Caco-2 (cell line): ENCODE data around the gene GNAQ. TPM values are rescaled to one million over a fixed set of nuclear protein-coding genes. Genes with fewer than 3 reads are reported as not detected.
A peak's percentile ranks its signal among the peaks of the same experiment; 100 is the strongest.

Source experiments
- BruUV-seq: library from RNA; stranded (reverse); fragments of 400-500 nt; replicated peaks from 2 replicates; lab custom pipeline; 2021; lab: Mats Ljungman, UMichigan
- CTCF ChIA-PET: fragments of 300-600 bp; sonication (Branson Sonifier 250); formaldehyde crosslinking; loops from one replicate; lab custom pipeline; 2022; ENCODE audit warnings: antibody characterized with exemption; lab: Charles Lee
- POLR2A ChIA-PET: fragments of 300-600 bp; sonication (Branson Sonifier 250); formaldehyde crosslinking; loops from one replicate; lab custom pipeline; 2022; ENCODE audit warnings: antibody characterized with exemption; lab: Charles Lee
- DNase-seq, 2 experiments: peaks; one replicate each; pipeline versions ENCODE4 v3.0.0 to v3.0.0-alpha.2; 2020 to 2022
- H3K27me3 ChIP-seq: replicated peaks from 2 replicates; pipeline ENCODE4 v1.6.0; 2011; ENCODE audit warnings: low read length; ENCODE audit not compliant: control insufficient read depth, insufficient read depth
- H3K36me3 ChIP-seq: 2 replicates; pipeline ENCODE4 v1.5.1; 2011; ENCODE audit warnings: low read length; ENCODE audit not compliant: control insufficient read depth, insufficient read depth
- H3K4me1 ChIP-seq: fragments of 250-450 bp; sonication (Bioruptor Pico); 2 replicates; pipeline ENCODE4 v1.5.1; 2020; ENCODE audit warnings: mild to moderate bottlenecking
- H3K4me3 ChIP-seq: 2 replicates; pipeline ENCODE4 v1.5.1; 2011; ENCODE audit warnings: low read depth, mild to moderate bottlenecking, control low read depth, low read length
- H3K9me3 ChIP-seq: fragments of 250-450 bp; sonication (Bioruptor Pico); 2 replicates; pipeline ENCODE4 v1.5.1; 2020; ENCODE audit warnings: mild to moderate bottlenecking, moderate library complexity
- H3K27ac Mint-ChIP-seq: one replicate; pipeline ENCODE4 v1.8.0; 2022; ENCODE audit warnings: mixed read lengths; ENCODE audit not compliant: unreplicated experiment
- H3K27me3 Mint-ChIP-seq: one replicate; pipeline ENCODE4 v1.8.0; 2022; ENCODE audit warnings: mixed read lengths; ENCODE audit not compliant: insufficient read depth, unreplicated experiment
- H3K36me3 Mint-ChIP-seq: one replicate; pipeline ENCODE4 v1.8.0; 2022; ENCODE audit warnings: mild to moderate bottlenecking, mixed read lengths; ENCODE audit not compliant: insufficient read depth, unreplicated experiment
- H3K4me1 Mint-ChIP-seq: one replicate; pipeline ENCODE4 v1.8.0; 2022; ENCODE audit warnings: low read depth, mixed read lengths; ENCODE audit not compliant: unreplicated experiment
- H3K4me3 Mint-ChIP-seq: one replicate; pipeline ENCODE4 v1.8.0; 2022; ENCODE audit warnings: mild to moderate bottlenecking, moderate library complexity, mixed read lengths; ENCODE audit not compliant: unreplicated experiment
- H3K9me3 Mint-ChIP-seq: one replicate; pipeline ENCODE4 v1.8.0; 2022; ENCODE audit warnings: mixed read lengths; ENCODE audit not compliant: unreplicated experiment
- intact Hi-C: fragments of 100-400 bp; cut with micrococcal nuclease; formaldehyde crosslinking; loops from one replicate; pipeline ENCODE4 v1.10.0; 2022; ENCODE audit not compliant: unreplicated experiment
- total RNA-seq: library from RNA; stranded (reverse); gene quantifications from 2 replicates; pipeline ENCODE4 v1.2.3, GENCODE V29; 2022
- TF ChIP-seq, protein P1 (sequence below), 2 experiments: fragments of 200-600 bp in 1 of 2; IDR thresholded peaks; 1 replicate in 1 of 2; 2 replicates in 1 of 2; pipeline versions ENCODE4 v1.5.1 to v1.8.0; 2011 to 2022; ENCODE audit warnings: antibody characterized with exemption in 1 of 2, control low read depth in 1 of 2, inconsistent platforms in 1 of 2, low read depth in 1 of 2, low read length in 1 of 2, mild to moderate bottlenecking in 1 of 2, moderate library complexity in 1 of 2; ENCODE audit not compliant: insufficient read depth in 1 of 2, severe bottlenecking in 1 of 2, unreplicated experiment in 1 of 2

GNAQ gene
- total RNA-seq, 1 experiment from 2014 or later = 10.1 TPM

DNA sequence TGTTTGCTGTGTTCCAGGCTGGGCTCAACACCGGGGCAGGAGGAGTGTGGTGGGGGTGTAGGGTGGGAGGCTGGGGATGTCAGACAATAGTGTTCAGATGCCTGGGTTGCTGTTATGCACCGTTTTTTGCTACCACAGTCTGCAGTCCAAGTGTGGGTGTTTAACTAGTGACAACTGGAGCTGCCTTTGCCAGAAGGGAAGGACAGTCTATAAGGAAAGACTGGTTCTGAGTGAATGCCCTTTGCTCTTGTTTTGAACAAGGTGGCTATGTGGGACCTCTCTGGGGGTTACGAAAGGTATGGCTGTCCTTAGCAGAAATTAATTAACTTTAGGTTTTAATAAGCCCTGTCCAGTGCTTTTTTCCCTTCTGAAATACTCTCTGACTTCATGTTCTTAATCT lies 265.0 kb downstream of the GNAQ start:
- POLR2A ChIA-PET = no interaction called here
- H3K36me3 ChIP-seq = no peaks in the 10 kb centered on the region
- DNase-seq = no peak
- H3K9me3 ChIP-seq = no peaks in the 10 kb centered on the region
- Mint-ChIP-seq H3K27me3 (no peaks in the 10 kb centered on the region), H3K9me3 (no peaks in the 10 kb centered on the region), H3K36me3 (no peaks in the 10 kb centered on the region), H3K27ac (no peak overlapping the region), H3K4me3 (no peak overlapping the region), H3K4me1 (no peaks in the 10 kb centered on the region)
- CTCF ChIA-PET = no interaction called here
- TF ChIP-seq, protein P1, sequence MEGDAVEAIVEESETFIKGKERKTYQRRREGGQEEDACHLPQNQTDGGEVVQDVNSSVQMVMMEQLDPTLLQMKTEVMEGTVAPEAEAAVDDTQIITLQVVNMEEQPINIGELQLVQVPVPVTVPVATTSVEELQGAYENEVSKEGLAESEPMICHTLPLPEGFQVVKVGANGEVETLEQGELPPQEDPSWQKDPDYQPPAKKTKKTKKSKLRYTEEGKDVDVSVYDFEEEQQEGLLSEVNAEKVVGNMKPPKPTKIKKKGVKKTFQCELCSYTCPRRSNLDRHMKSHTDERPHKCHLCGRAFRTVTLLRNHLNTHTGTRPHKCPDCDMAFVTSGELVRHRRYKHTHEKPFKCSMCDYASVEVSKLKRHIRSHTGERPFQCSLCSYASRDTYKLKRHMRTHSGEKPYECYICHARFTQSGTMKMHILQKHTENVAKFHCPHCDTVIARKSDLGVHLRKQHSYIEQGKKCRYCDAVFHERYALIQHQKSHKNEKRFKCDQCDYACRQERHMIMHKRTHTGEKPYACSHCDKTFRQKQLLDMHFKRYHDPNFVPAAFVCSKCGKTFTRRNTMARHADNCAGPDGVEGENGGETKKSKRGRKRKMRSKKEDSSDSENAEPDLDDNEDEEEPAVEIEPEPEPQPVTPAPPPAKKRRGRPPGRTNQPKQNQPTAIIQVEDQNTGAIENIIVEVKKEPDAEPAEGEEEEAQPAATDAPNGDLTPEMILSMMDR (IDR thresholded peaks at IDR 0.05; ENCODE audit: insufficient read depth in 1 of 2, low read depth in 1 of 2, low read length in 1 of 2, severe bottlenecking in 1 of 2, unreplicated experiment in 1 of 2) = no peak
- no TSS peak for BruUV-seq
- intact Hi-C loops = loop anchor here (5.0 kb wide), 1 partner anchor 271 kb away; no protein-coding TSS in a partner anchor
- no peaks in the 10 kb centered on the region for H3K4me1 ChIP-seq
- H3K27me3 ChIP-seq = no peaks in the 10 kb centered on the region
- no peak overlapping the region for H3K4me3 ChIP-seq

DNA sequence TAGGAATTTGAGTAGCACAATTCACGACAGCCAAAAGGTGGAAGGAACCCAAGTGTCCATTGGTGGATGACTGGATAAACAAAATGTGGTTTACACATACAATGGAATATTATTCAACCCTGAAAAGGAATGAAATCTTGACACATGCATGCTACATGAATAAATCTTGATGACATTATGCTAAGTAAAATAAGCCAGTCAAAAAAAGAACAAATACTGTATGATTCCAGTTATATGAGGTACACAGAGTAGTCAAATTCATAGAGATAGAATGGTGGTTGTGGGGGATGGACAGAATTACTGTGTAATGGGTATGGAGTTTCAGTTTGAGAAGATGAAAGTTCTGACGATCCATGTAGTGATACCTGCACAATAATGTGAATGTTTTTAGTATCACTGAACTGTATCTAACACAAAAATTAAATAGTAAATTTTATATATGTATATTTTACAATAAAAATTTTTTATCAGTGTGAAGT lies 265.8 kb downstream of the GNAQ start:
- Mint-ChIP-seq H3K36me3 (no peaks in the 10 kb centered on the region), H3K27ac (no peak overlapping the region), H3K27me3 (no peaks in the 10 kb centered on the region), H3K9me3 (no peaks in the 10 kb centered on the region), H3K4me3 (no peak overlapping the region), H3K4me1 (no peaks in the 10 kb centered on the region)
- TF ChIP-seq, protein P1 (IDR thresholded peaks at IDR 0.05; ENCODE audit: insufficient read depth in 1 of 2, low read depth in 1 of 2, low read length in 1 of 2, severe bottlenecking in 1 of 2, unreplicated experiment in 1 of 2) = no peak
- ChIA-PET POLR2A (no interaction called here), CTCF (no interaction called here)
- DNase-seq = no peak
- intact Hi-C loops = loop anchor here (5.0 kb wide), 1 partner anchor 271 kb away; no protein-coding TSS in a partner anchor
- Histone ChIP-seq H3K4me3 (no peak overlapping the region), H3K4me1 (no peaks in the 10 kb centered on the region), H3K9me3 (no peaks in the 10 kb centered on the region), H3K27me3 (no peaks in the 10 kb centered on the region), H3K36me3 (no peaks in the 10 kb centered on the region)
- BruUV-seq = no TSS peak

DNA sequence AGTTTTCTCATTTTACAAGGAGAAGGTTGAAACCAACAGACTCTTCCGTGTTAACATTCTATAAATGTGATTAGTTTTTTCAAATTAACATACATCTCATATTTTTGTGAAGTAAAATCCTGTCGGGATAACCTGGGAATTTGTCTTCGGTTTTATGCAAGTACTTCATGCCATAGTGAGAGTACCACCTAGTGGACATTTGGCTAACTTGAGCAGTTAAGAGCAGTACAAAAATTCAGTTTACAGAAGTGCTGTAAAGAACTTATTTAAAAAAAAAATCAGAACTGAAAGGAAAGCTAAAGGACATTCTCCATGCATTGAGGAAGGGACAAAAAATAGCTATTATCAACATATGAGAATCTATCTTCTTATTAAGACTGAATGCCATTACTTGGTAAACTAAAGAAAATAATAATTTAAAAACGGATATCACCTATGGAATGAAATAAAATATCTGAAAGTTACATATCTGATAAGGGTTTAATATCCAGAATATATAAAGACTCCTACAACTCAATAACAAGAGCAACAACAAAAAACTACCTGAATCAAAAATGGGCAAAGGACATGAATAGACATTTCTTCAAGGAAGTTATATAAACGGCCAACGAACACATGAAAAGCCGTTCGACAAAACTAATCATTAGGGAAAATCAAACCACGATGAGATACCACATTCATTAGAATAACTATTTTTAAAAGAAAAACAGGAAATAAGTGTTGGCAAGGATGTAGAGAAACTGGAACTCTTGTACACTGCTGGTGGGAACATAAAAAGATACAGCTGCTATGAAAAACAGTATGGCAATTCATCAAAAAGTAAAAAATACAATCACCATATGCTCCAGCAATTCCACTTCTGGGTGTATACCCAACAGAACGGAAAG lies 266.5 kb downstream of the GNAQ start:
- BruUV-seq = no TSS peak
- Mint-ChIP-seq H3K27ac (no peak overlapping the region), H3K36me3 (no peaks in the 10 kb centered on the region), H3K27me3 (no peaks in the 10 kb centered on the region), H3K4me3 (no peak overlapping the region), H3K9me3 (no peaks in the 10 kb centered on the region), H3K4me1 (no peaks in the 10 kb centered on the region)
- Histone ChIP-seq H3K9me3 (no peaks in the 10 kb centered on the region), H3K27me3 (no peaks in the 10 kb centered on the region), H3K36me3 (no peaks in the 10 kb centered on the region), H3K4me1 (no peaks in the 10 kb centered on the region), H3K4me3 (no peak overlapping the region)
- CTCF ChIA-PET = no interaction called here
- no peak for DNase-seq
- intact Hi-C loops = loop anchor here (5.0 kb wide), 1 partner anchor 272 kb away; no protein-coding TSS in a partner anchor
- TF ChIP-seq, protein P1 (IDR thresholded peaks at IDR 0.05; ENCODE audit: insufficient read depth in 1 of 2, low read depth in 1 of 2, low read length in 1 of 2, severe bottlenecking in 1 of 2, unreplicated experiment in 1 of 2) = peak in 1 of 2 experiments; percentile 19
- POLR2A ChIA-PET = no interaction called here
